GM13977 (cell line): ENCODE measurements around the gene RIOK3.
A peak's percentile ranks its signal among the peaks of the same experiment; 100 is the strongest.

ENCODE experiments used
- DNase-seq: peaks from one replicate; pipeline ENCODE4 v3.0.0; 2012; ENCODE audit warnings: low spot score
- in situ Hi-C: fragments of 300-500 bp; cut with MboI; formaldehyde crosslinking; loops from one replicate; pipeline ENCODE4 v1.12.0; 2022; ENCODE audit warnings: low sequenced_read_pairs, low pct_unique_long_range_greater_than_20kb, mixed read lengths, inconsistent platforms; ENCODE audit not compliant: unreplicated experiment
- TF ChIP-seq, protein P1 (sequence below): IDR thresholded peaks from 2 replicates; pipeline ENCODE4 v1.5.1; 2012; ENCODE audit warnings: mild to moderate bottlenecking, control low read depth; ENCODE audit not compliant: insufficient read depth; ENCODE audit errors: extremely low read depth, missing control alignments

The RIOK3 gene

GRCh38 chr18:23452728-23453679, at the start of gene RIOK3:
RIOK3 (plus strand) TSS chr18:23453287; CDS start chr18:23453440, 153 bp downstream.
- DNase-seq: peak; percentile 95
- TF ChIP-seq, protein P1, sequence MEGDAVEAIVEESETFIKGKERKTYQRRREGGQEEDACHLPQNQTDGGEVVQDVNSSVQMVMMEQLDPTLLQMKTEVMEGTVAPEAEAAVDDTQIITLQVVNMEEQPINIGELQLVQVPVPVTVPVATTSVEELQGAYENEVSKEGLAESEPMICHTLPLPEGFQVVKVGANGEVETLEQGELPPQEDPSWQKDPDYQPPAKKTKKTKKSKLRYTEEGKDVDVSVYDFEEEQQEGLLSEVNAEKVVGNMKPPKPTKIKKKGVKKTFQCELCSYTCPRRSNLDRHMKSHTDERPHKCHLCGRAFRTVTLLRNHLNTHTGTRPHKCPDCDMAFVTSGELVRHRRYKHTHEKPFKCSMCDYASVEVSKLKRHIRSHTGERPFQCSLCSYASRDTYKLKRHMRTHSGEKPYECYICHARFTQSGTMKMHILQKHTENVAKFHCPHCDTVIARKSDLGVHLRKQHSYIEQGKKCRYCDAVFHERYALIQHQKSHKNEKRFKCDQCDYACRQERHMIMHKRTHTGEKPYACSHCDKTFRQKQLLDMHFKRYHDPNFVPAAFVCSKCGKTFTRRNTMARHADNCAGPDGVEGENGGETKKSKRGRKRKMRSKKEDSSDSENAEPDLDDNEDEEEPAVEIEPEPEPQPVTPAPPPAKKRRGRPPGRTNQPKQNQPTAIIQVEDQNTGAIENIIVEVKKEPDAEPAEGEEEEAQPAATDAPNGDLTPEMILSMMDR: no peak

GRCh38 chr18:23403310-23403709, 49.8 kb upstream of the RIOK3 start:
- TF ChIP-seq, protein P1: no peak
- in situ Hi-C loops: loop anchor here (25.0 kb wide), 1 partner anchor 591 kb away; no protein-coding TSS in a partner anchor
- DNase-seq: no peak

More at GRCh38 chr18:23452728-23453679, at the start of gene RIOK3:
- in situ Hi-C loops: no loop called here

- in situ Hi-C loops: loop anchor here (25.0 kb wide), 1 partner anchor 593 kb away; no protein-coding TSS in a partner anchor
- TF ChIP-seq, protein P1: no peak
- no peak for DNase-seq
These were observed 47.5 kb upstream of the RIOK3 start for GRCh38 chr18:23405636-23406035.

DNA sequence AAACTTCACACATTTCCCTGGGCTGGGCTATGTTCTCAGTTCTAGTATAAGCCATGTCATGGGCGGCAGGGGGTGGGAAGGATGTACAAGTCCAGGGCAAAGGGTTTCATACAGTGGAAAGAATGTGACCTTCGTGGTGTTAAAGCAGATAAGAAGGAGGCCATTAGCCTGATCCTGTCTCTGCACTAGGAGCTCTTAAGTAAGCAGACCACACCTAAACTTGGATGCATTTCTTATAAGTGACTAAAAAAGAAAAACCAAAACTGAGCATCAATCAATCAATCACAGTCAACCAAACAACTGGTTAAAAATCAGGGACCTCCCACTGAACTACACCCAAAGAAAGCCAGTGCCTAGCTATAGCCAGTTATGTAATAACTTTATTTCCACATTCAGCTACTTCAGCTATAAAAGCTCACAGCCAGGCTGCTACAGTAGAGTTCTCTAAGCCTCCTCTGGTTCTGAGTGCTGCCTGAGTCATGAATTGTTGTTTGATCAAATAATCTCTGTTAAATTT, 46.8 kb upstream of the RIOK3 start:
- no peak for DNase-seq
- TF ChIP-seq, protein P1: no peak
- in situ Hi-C loops: loop anchor here (25.0 kb wide), 1 partner anchor 594 kb away; no protein-coding TSS in a partner anchor

GRCh38 chr18:23412351-23412964, 40.6 kb upstream of the RIOK3 start:
- in situ Hi-C loops: loop anchor here (25.0 kb wide), 1 partner anchor 600 kb away; no protein-coding TSS in a partner anchor
- TF ChIP-seq, protein P1: no peak
- DNase-seq: no peak

DNA sequence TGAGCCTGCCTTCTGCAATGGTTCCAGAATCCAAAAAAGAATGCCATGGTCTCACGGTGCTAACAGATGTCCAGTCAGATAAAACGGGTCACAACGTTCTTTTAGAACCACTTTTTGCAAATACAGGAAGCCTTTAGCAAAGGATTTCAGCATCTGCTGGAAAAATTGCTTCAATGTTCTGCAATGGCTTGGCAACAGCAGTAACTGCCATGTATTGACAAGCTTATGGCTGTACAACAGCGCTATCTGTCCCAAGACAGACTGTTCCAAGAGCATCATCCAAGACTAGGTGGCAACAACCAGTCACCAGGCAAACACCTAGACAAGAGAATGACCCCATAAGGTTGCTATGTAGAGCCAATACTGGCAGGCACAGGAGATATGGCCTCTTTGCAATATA, 37.6 kb upstream of the RIOK3 start:
- in situ Hi-C loops: loop anchor here (25.0 kb wide), 1 partner anchor 603 kb away; no protein-coding TSS in a partner anchor
- TF ChIP-seq, protein P1: no peak
- no peak for DNase-seq
